HepG2 (cell line): ENCODE data around the gene TBC1D14. TPM values are rescaled to one million over a fixed set of nuclear protein-coding genes. Genes with fewer than 3 reads are reported as not detected.

ENCODE experiments used
- ATM ChIP-seq: fragments of 450-650 bp; IDR thresholded peaks from 2 replicates; pipeline ENCODE4 v1.7.1; 2017; ENCODE audit warnings: mild to moderate bottlenecking, borderline replicate concordance
- BCLAF1 ChIP-seq: fragments of 450-650 bp; IDR thresholded peaks from 2 replicates; pipeline ENCODE4 v1.6.1; 2017; ENCODE audit warnings: mild to moderate bottlenecking
- CREB1 ChIP-seq, 2 experiments: fragments of 450-650 bp in 1 of 2; IDR thresholded peaks; 2 replicates each; pipeline ENCODE4 v1.6.1; 2016 to 2017; ENCODE audit warnings: control low read depth in 1 of 2, mild to moderate bottlenecking in 1 of 2, missing compliant biosample characterization in 1 of 2, missing genetic modification characterization in 1 of 2
- PBX2 ChIP-seq: IDR thresholded peaks from 2 replicates; pipeline ENCODE4 v1.6.1; 2016; ENCODE audit warnings: control low read depth
- PLSCR1 ChIP-seq: sonication (generic); formaldehyde crosslinking; IDR thresholded peaks from 2 replicates; pipeline ENCODE4 v1.5.0; 2020; ENCODE audit warnings: missing genetic modification reagents, mild to moderate bottlenecking, borderline replicate concordance
- POLR2AphosphoS5 ChIP-seq: IDR thresholded peaks from 2 replicates; pipeline ENCODE4 v1.6.1; 2012; ENCODE audit warnings: low read depth, low read length
- TERF1 ChIP-seq: sonication (generic); formaldehyde crosslinking; IDR thresholded peaks from 2 replicates; pipeline ENCODE4 v1.8.0; 2022; ENCODE audit warnings: mild to moderate bottlenecking, missing genetic modification reagents, moderate library complexity
- TFDP2 ChIP-seq: sonication (generic); formaldehyde crosslinking; IDR thresholded peaks from 2 replicates; pipeline ENCODE4 v1.4.0; 2020; ENCODE audit warnings: missing genetic modification reagents
- TOE1 ChIP-seq: sonication (generic); formaldehyde crosslinking; IDR thresholded peaks from 2 replicates; pipeline ENCODE4 v1.4.0; 2020; ENCODE audit warnings: mild to moderate bottlenecking, missing genetic modification reagents
- ZNF138 ChIP-seq: sonication (generic); formaldehyde crosslinking; IDR thresholded peaks from 2 replicates; pipeline ENCODE4 v1.5.0; 2020; ENCODE audit warnings: mild to moderate bottlenecking, low read depth, missing genetic modification reagents
- ZNF143 ChIP-seq: sonication (generic); formaldehyde crosslinking; IDR thresholded peaks from 2 replicates; pipeline ENCODE4 v1.4.0; 2020; ENCODE audit warnings: missing genetic modification reagents
- ZSCAN29 ChIP-seq: sonication (generic); formaldehyde crosslinking; conservative IDR thresholded peaks from 2 replicates; pipeline ENCODE4 v1.4.0; 2020; ENCODE audit warnings: mild to moderate bottlenecking, missing genetic modification reagents
- polyA plus RNA-seq, 8 experiments: library from polyadenylated mRNA; depleted of rRNA in 3 of 8; stranded (reverse) in 7 of 8; unstranded in 1 of 8; fragments of >200 nt; fragmentation: Illumina TruSeq in 4 of 8; extraction: Trizol in 4 of 8; gene quantifications; 2 replicates each; pipeline versions ENCODE4 v1.2.1 to v1.2.3, GENCODE V29; 2011 to 2016; ENCODE audit warnings: low read depth in 4 of 8, missing spikeins in 1 of 8, mixed read lengths in 1 of 8; ENCODE audit not compliant: insufficient read depth in 1 of 8
- total RNA-seq, 5 experiments: library from RNA; depleted of rRNA; stranded (reverse); fragments of >200 nt; fragmentation: Illumina TruSeq; extraction: Trizol; gene quantifications; 2 replicates each; pipeline ENCODE4 v1.2.3, GENCODE V29; 2016; ENCODE audit warnings: low read depth in 1 of 5

Gene TBC1D14
- total and polyA plus RNA-seq, 2 of the 13 experiments (the other 11 are each of a cell fraction or from before 2014, with no cell fraction given): 29.5 to 46.5 TPM

GRCh38 chr4:6893449-6894085 lies 16.1 kb upstream of the TBC1D14 start (continued):
- TF ChIP-seq TFDP2 (CRISPR knock-in tag): peak; percentile 82
- TF ChIP-seq CREB1 (IDR thresholded peaks at IDR 0.05): 0 out of 2 replicates have a peak, but pooled peaks have one; percentile 7
- TF ChIP-seq CREB1 (CRISPR knock-in tag; IDR thresholded peaks at IDR 0.05): peak; percentile 84
- no peak for TF ChIP-seq ZNF143 (CRISPR knock-in tag)
- TF ChIP-seq TERF1 (CRISPR knock-in tag): no peak
- no peak for TF ChIP-seq ATM
- TF ChIP-seq POLR2AphosphoS5: peak; percentile 92
- TF ChIP-seq ZNF138 (CRISPR knock-in tag): no peak
- no peak for TF ChIP-seq BCLAF1
- TF ChIP-seq PBX2 (CRISPR knock-in tag): no peak
- TF ChIP-seq ZSCAN29 (CRISPR knock-in tag): no peak
- TF ChIP-seq PLSCR1: 0 out of 2 replicates have a peak, but pooled peaks have one; percentile 70
- TF ChIP-seq TOE1 (CRISPR knock-in tag): no peak
